ENCODE measurements around the gene REXO5. TPM values are rescaled to one million over a fixed set of nuclear protein-coding genes. Genes with fewer than 3 reads are reported as not detected.

REXO5 gene
- total RNA-seq, 1 donor from 2014 or later, result 0.44 TPM

- no peak overlapping the region for H3K27ac Mint-ChIP-seq
- CTCF ChIA-PET, result no interaction called here
Observed at GRCh38 chr16:20880867-20881502, 74.7 kb downstream of the REXO5 start.

DNA sequence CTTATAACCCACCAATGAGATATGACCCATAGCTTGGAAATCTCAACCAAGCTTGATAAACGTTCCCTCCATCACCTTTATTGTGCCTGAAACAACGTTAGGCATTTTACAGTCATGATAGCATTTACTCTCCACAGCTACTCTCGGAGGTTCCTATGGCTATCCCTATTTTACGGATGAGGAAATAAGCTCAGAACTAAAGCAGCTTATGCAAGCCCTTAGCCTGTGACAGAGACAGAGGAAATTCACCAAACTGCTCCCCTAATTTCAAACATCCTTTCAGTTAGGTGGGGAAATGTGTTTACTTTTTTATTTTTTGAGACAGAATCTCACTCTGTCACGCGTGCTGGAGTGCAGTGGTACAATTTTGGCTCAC is 75.2 kb downstream of the REXO5 start:
- ATAC-seq (ENCODE audit: low read depth) (no peak), DNase-seq (no peak)
- no peak overlapping the region for H3K27ac Mint-ChIP-seq
- peaks cover 11% of the 10 kb centered on the region for H3K36me3 Mint-ChIP-seq (ENCODE audit: low read depth)
- intact Hi-C loops (cut with micrococcal nuclease), result loop anchor here (5.0 kb wide), 1 partner anchor 74 kb away; the partner anchor contains the start of genes ERI2 and REXO5
- no peaks in the 10 kb centered on the region for H3K9me3 Mint-ChIP-seq
- no peak for TF ChIP-seq CTCF (IDR thresholded peaks at IDR 0.05)
- no peak overlapping the region for H3K4me3 Mint-ChIP-seq
- H3K27me3 Mint-ChIP-seq, result no peaks in the 10 kb centered on the region
- peaks cover 20% of the 10 kb centered on the region for H3K4me1 Mint-ChIP-seq
- ChIA-PET POLR2A (no interaction called here), CTCF (no interaction called here)

More at GRCh38 chr16:20880867-20881502, 74.7 kb downstream of the REXO5 start:
- TF ChIP-seq CTCF (IDR thresholded peaks at IDR 0.05), result no peak
- POLR2A ChIA-PET, result no interaction called here
- intact Hi-C loops (cut with micrococcal nuclease), result loop anchor here (5.0 kb wide), 1 partner anchor 74 kb away; the partner anchor contains the start of genes ERI2 and REXO5
- H3K4me1 Mint-ChIP-seq, result peaks cover 25% of the 10 kb centered on the region
- no peaks in the 10 kb centered on the region for H3K27me3 Mint-ChIP-seq
- no peaks in the 10 kb centered on the region for H3K9me3 Mint-ChIP-seq
- ATAC-seq (ENCODE audit: low read depth) (no peak), DNase-seq (no peak)
- no peak overlapping the region for H3K4me3 Mint-ChIP-seq
- peaks cover 11% of the 10 kb centered on the region for H3K36me3 Mint-ChIP-seq (ENCODE audit: low read depth)

- ATAC-seq (ENCODE audit: low read depth) (no peak), DNase-seq (no peak)
- CTCF ChIA-PET, result no interaction called here
- Mint-ChIP-seq H3K27me3 (no peaks in the 10 kb centered on the region), H3K9me3 (no peaks in the 10 kb centered on the region), H3K27ac (no peak overlapping the region), H3K36me3 (ENCODE audit: low read depth) (peaks cover 12% of the 10 kb centered on the region), H3K4me1 (peaks cover 14% of the 10 kb centered on the region), H3K4me3 (no peak overlapping the region)
- POLR2A ChIA-PET, result no interaction called here
- TF ChIP-seq CTCF (IDR thresholded peaks at IDR 0.05), result no peak
- intact Hi-C loops (cut with micrococcal nuclease), result loop anchor here (5.0 kb wide), 1 partner anchor 76 kb away; the partner anchor contains the start of genes ERI2 and REXO5
Observed at GRCh38 chr16:20883554-20884239, 77.4 kb downstream of the REXO5 start.

DNA sequence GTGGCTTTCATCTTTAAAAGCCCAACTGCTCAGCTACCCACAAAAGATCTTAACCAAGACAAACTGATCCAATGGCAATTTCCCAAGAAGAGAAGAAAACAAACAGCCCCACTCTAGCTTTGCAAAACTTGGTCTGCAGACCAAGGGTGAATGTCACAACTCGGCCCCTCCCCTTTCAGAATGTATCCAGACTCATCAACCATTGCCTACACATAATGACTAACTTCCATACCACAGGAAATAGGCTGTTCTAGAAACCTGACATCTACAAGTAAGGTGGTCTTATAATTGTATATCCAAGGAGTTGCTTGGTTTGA is 77.9 kb downstream of the REXO5 start:
- no peak for ATAC-seq (ENCODE audit: low read depth)
- Mint-ChIP-seq H3K4me3 (no peak overlapping the region), H3K27me3 (no peaks in the 10 kb centered on the region), H3K4me1 (peaks cover 10% of the 10 kb centered on the region), H3K36me3 (ENCODE audit: low read depth) (peaks cover 12% of the 10 kb centered on the region), H3K9me3 (no peaks in the 10 kb centered on the region), H3K27ac (no peak overlapping the region)
- TF ChIP-seq CTCF (IDR thresholded peaks at IDR 0.05), result no peak
- no peak for DNase-seq
- ChIA-PET POLR2A (no interaction called here), CTCF (no interaction called here)
- intact Hi-C loops (cut with micrococcal nuclease), result loop anchor here (5.0 kb wide), 1 partner anchor 77 kb away; the partner anchor contains the start of genes ERI2 and REXO5

- no peak for TF ChIP-seq CTCF (IDR thresholded peaks at IDR 0.05)
- H3K27ac Mint-ChIP-seq, result no peak overlapping the region
- ChIA-PET CTCF (no interaction called here), POLR2A (interaction anchor here (1.1 kb wide), 1 partner anchor 23 kb away, joined by 3 read pairs; no protein-coding TSS in a partner anchor)
- no peak for ATAC-seq (ENCODE audit: low read depth)
- H3K4me3 Mint-ChIP-seq, result no peak overlapping the region
- H3K4me1 Mint-ChIP-seq, result peaks cover 4% of the 10 kb centered on the region
- intact Hi-C loops (cut with micrococcal nuclease), result no loop called here
- H3K36me3 Mint-ChIP-seq (ENCODE audit: low read depth), result peaks cover 16% of the 10 kb centered on the region
- no peaks in the 10 kb centered on the region for H3K27me3 Mint-ChIP-seq
- DNase-seq, result no peak
- H3K9me3 Mint-ChIP-seq, result no peaks in the 10 kb centered on the region
Observed at GRCh38 chr16:20886320-20886719, 80.0 kb downstream of the REXO5 start.

All from activated B cell treated with CpG ODN at 0.5 μM for 24 hours (primary cell).